A549 (cell line): ENCODE data around the gene GPATCH4.
A peak's percentile ranks its signal among the peaks of the same experiment; 100 is the strongest.

ENCODE experiments used
- CEBPB ChIP-seq, 2 experiments: fragments of >200 bp in 1 of 2; sonication (Bioruptor Twin) in 1 of 2; formaldehyde crosslinking in 1 of 2; IDR thresholded peaks; 2 replicates each; pipeline ENCODE4 v1.6.1; 2012 to 2016
- CTCF ChIP-seq: fragments of >200 bp; sonication (Bioruptor Twin); formaldehyde crosslinking; IDR thresholded peaks from 3 replicates; pipeline ENCODE4 v1.5.1; 2016
- KDM1A ChIP-seq: fragments of 200-600 bp; sonication (generic); IDR thresholded peaks from 2 replicates; pipeline ENCODE4 v1.6.1; 2016; ENCODE audit warnings: low read depth, mild to moderate bottlenecking
- PHF8 ChIP-seq: fragments of 200-600 bp; sonication (generic); IDR thresholded peaks from 2 replicates; pipeline ENCODE4 v1.6.1; 2016; ENCODE audit warnings: low read depth, mild to moderate bottlenecking, antibody characterized with exemption, moderate library complexity, borderline replicate concordance
- POLR2A ChIP-seq: IDR thresholded peaks from 2 replicates; pipeline ENCODE4 v1.6.1; 2012; ENCODE audit warnings: mild to moderate bottlenecking, low read length
- POLR2AphosphoS2 ChIP-seq: conservative IDR thresholded peaks from 2 replicates; pipeline ENCODE4 v1.6.1; 2012; ENCODE audit warnings: low read length, improper control_type of control experiment, inconsistent platforms
- ZSCAN20 ChIP-seq: fragments of 250-450 bp; sonication (Bioruptor Pico); IDR thresholded peaks from 2 replicates; pipeline ENCODE4 v1.8.0; 2022; ENCODE audit warnings: mild to moderate bottlenecking, moderate library complexity

DNA sequence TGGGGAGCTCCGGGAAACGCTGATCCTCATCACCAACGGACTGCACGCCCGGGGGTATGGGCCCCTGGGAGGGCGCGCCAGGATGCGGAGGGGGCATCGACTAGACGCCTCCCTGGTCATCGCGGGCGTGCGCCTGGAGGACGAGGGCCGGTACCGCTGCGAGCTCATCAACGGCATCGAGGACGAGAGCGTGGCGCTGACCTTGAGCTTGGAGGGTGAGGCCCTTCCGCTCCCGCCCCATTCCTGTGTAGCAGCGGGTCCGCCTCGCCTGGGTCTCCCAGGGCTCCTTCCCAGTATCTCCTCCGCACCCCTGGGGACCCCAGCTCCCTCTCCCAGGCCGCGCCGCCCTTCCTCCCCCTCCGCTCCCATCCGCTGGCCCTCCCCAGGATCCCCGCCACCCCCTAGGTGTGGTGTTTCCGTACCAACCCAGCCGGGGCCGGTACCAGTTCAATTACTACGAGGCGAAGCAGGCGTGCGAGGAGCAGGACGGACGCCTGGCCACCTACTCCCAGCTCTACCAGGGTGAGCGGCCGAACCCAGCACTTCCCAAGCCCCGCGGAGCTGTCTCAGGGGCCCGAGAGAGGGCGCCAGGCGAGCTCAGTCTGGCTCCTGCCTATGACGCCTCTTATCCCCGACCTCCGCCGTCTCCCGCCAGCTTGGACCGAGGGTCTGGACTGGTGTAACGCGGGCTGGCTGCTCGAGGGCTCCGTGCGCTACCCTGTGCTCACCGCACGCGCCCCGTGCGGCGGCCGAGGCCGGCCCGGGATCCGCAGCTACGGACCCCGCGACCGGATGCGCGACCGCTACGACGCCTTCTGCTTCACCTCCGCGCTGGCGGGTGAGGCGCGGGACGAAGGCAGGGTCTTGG lies 22.9 kb upstream of the GPATCH4 start:
- peak; percentile 51 for TF ChIP-seq CTCF
- TF ChIP-seq POLR2AphosphoS2: no peak
- TF ChIP-seq CEBPB (IDR thresholded peaks at IDR 0.05): no peak
- no peak for TF ChIP-seq ZSCAN20
- no peak for TF ChIP-seq PHF8
- TF ChIP-seq POLR2A: no peak
- TF ChIP-seq KDM1A: no peak
